Transverse colon (tissue), 4 donors: ENCODE results near the gene GPAT3.

Experiments
- EP300 ChIP-seq: sonication (generic); formaldehyde crosslinking; IDR thresholded peaks from one replicate; pipeline ENCODE4 v1.6.1; 2017; ENCODE audit warnings: antibody characterized with exemption, low read depth
- POLR2A ChIP-seq: fragments of 450-650 bp; IDR thresholded peaks from one replicate; pipeline ENCODE4 v1.6.1; 2016; ENCODE audit warnings: antibody characterized with exemption, mild to moderate bottlenecking, moderate library complexity
- POLR2AphosphoS5 ChIP-seq, 3 donors: sonication (generic); formaldehyde crosslinking; IDR thresholded peaks; one replicate each; pipeline ENCODE4 v1.6.1; 2016; ENCODE audit warnings: antibody characterized with exemption in 3 of 3
- TF ChIP-seq, protein P1 (sequence below), 5 experiments: fragments of 200-600 bp in 3 of 5; fragments of 450-650 bp in 2 of 5; sonication (generic) in 3 of 5; IDR thresholded peaks; 1 replicate in 2 of 5; 2 replicates in 3 of 5; pipeline ENCODE4 v1.5.1; 2016 to 2017; ENCODE audit warnings: antibody characterized with exemption in 5 of 5, inconsistent platforms in 3 of 5, mild to moderate bottlenecking in 2 of 5, moderate library complexity in 1 of 5

DNA sequence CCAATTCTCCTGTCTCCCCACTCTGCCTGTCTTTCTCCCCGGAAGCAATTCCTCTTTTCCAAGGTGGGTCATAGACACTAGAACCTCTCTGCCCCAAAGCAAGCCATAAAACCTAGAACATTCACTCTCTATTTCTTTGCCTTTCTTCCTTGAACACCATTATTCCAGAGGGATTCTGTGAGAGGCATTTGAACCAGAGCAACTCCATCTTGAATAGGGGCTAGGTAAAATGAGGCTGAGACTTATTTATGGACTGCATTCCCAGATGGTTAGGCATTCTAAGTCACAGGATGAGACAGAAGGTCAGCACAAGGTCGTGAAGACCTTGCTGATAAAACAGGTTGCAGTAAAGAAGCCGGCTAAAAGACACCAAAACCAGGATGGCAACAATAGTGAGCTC, 13.7 kb upstream of the GPAT3 start:
- TF ChIP-seq, protein P1, sequence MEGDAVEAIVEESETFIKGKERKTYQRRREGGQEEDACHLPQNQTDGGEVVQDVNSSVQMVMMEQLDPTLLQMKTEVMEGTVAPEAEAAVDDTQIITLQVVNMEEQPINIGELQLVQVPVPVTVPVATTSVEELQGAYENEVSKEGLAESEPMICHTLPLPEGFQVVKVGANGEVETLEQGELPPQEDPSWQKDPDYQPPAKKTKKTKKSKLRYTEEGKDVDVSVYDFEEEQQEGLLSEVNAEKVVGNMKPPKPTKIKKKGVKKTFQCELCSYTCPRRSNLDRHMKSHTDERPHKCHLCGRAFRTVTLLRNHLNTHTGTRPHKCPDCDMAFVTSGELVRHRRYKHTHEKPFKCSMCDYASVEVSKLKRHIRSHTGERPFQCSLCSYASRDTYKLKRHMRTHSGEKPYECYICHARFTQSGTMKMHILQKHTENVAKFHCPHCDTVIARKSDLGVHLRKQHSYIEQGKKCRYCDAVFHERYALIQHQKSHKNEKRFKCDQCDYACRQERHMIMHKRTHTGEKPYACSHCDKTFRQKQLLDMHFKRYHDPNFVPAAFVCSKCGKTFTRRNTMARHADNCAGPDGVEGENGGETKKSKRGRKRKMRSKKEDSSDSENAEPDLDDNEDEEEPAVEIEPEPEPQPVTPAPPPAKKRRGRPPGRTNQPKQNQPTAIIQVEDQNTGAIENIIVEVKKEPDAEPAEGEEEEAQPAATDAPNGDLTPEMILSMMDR (IDR thresholded peaks at IDR 0.05), result no peak
- TF ChIP-seq POLR2AphosphoS5 (IDR thresholded peaks at IDR 0.05) (no peak), POLR2A (no peak), EP300 (no peak)
